Cerebellar nuclear complex (tissue), 1 donor: ENCODE data around the gene MASP2.
"Not testable (repeated sequence)": the region's sequence is repeated elsewhere in the genome, so short reads cannot be mapped to it uniquely, and the experiment has no call there.

Experiments
- DNase-seq, 2 experiments: peaks; one replicate each; lab custom pipeline; 2025; lab: John Stamatoyannopoulos, UW

The MASP2 gene

GRCh38 chr1:11058595-11059154 is 11.6 kb upstream of the MASP2 start:
- no peak for DNase-seq

GRCh38 chr1:11058026-11058425 is 11.0 kb upstream of the MASP2 start:
- no peak for DNase-seq

GRCh38 chr1:11057477-11057876 is 10.4 kb upstream of the MASP2 start:
- no peak for DNase-seq

GRCh38 chr1:11056504-11056903 is 9.5 kb upstream of the MASP2 start:
- DNase-seq = no peak

GRCh38 chr1:11055676-11056075 is 8.6 kb upstream of the MASP2 start:
- no peak for DNase-seq

- DNase-seq = no peak
Measured at GRCh38 chr1:11054666-11055065, 7.6 kb upstream of the MASP2 start.

- DNase-seq = no peak
Measured at GRCh38 chr1:11054181-11054580, 7.1 kb upstream of the MASP2 start.

GRCh38 chr1:11053758-11054137 is 6.7 kb upstream of the MASP2 start:
- no peak for DNase-seq

- no peak for DNase-seq
Measured at GRCh38 chr1:11052839-11053757, 6.1 kb upstream of the MASP2 start.

GRCh38 chr1:11051781-11052511 is 4.9 kb upstream of the MASP2 start:
- no peak for DNase-seq

- not testable (repeated sequence) for DNase-seq
Measured at GRCh38 chr1:11051121-11051520, 4.1 kb upstream of the MASP2 start.

GRCh38 chr1:11046270-11046566 is 821 bp downstream of the MASP2 start:
- DNase-seq = no peak

- no peak for DNase-seq
Measured at GRCh38 chr1:11045428-11046269, 1.4 kb downstream of the MASP2 start.

GRCh38 chr1:11044849-11045427 is 2.1 kb downstream of the MASP2 start:
- no peak for DNase-seq

- DNase-seq = no peak
Measured at GRCh38 chr1:11044086-11044848, 2.8 kb downstream of the MASP2 start.

GRCh38 chr1:11042995-11043874 is 3.8 kb downstream of the MASP2 start:
- DNase-seq = no peak

- DNase-seq = no peak
Measured at GRCh38 chr1:11042065-11042464, 5.0 kb downstream of the MASP2 start.

- DNase-seq = no peak
Measured at GRCh38 chr1:11041048-11041447, 6.0 kb downstream of the MASP2 start.

GRCh38 chr1:11040105-11040429 is 7.0 kb downstream of the MASP2 start:
- not testable (repeated sequence) for DNase-seq
